Neural cell (in vitro differentiated cells): ENCODE results near the gene SYT13. TPM values are rescaled to one million over a fixed set of nuclear protein-coding genes. Genes with fewer than 3 reads are reported as not detected.

ENCODE experiments used
- H2AFZ ChIP-seq: fragments of 200-600, 300-800 bp; sonication (generic), shearing (Covaris generic); 2 replicates; pipeline ENCODE4 v1.6.0; 2014; ENCODE audit warnings: low read depth, mild to moderate bottlenecking, antibody characterized with exemption, low read length, moderate library complexity
- H3F3A ChIP-seq: fragments of 200-600 bp; shearing (Covaris generic); 2 replicates; pipeline ENCODE4 v1.6.1; 2016; ENCODE audit warnings: mild to moderate bottlenecking, moderate library complexity, mixed read lengths, antibody characterized with exemption, low read length; ENCODE audit not compliant: insufficient read depth, poor library complexity, severe bottlenecking
- H3K27ac ChIP-seq: fragments of 200-600, 300-800 bp; sonication (generic), shearing (Covaris generic); 2 replicates; pipeline ENCODE4 v1.5.1; 2014; ENCODE audit warnings: mild to moderate bottlenecking, low read length, moderate library complexity
- H3K27me3 ChIP-seq: fragments of 300-800, 200-600 bp; sonication (generic), shearing (Covaris generic); 2 replicates; pipeline ENCODE4 v1.6.0; 2014; ENCODE audit warnings: mild to moderate bottlenecking, low read depth, low read length, moderate library complexity; ENCODE audit not compliant: insufficient read depth
- H3K36me3 ChIP-seq: fragments of 300-800, 200-600 bp; sonication (generic), shearing (Covaris generic); 2 replicates; pipeline ENCODE4 v1.5.1; 2014; ENCODE audit warnings: mild to moderate bottlenecking, antibody characterized with exemption, low read length, moderate library complexity; ENCODE audit not compliant: insufficient read depth
- H3K4me2 ChIP-seq: fragments of 300-800, 200-600 bp; sonication (generic), shearing (Covaris generic); 2 replicates; pipeline ENCODE4 v1.6.0; 2014; ENCODE audit warnings: mild to moderate bottlenecking, low read length
- H3K4me3 ChIP-seq: fragments of 300-800, 200-600 bp; sonication (generic), shearing (Covaris generic); 2 replicates; pipeline ENCODE4 v1.5.1; 2014; ENCODE audit warnings: mild to moderate bottlenecking, low read length, moderate library complexity
- H3K79me2 ChIP-seq: fragments of 200-600 bp; shearing (Covaris generic); replicated peaks from 2 replicates; pipeline ENCODE4 v1.6.0; 2014; ENCODE audit warnings: mild to moderate bottlenecking, low read length, moderate library complexity; ENCODE audit not compliant: insufficient read depth
- H3K9ac ChIP-seq: fragments of 300-800, 200-600 bp; sonication (generic), shearing (Covaris generic); 2 replicates; pipeline ENCODE4 v1.6.1; 2016; ENCODE audit warnings: mild to moderate bottlenecking, low read length, mixed read lengths
- H3K9me2 ChIP-seq: fragments of 200-600 bp; shearing (Covaris generic); 2 replicates; pipeline ENCODE4 v1.6.1; 2016; ENCODE audit warnings: mild to moderate bottlenecking, low read length, mixed read lengths; ENCODE audit not compliant: insufficient read depth
- H3K9me3 ChIP-seq: fragments of 200-600, 300-800 bp; sonication (generic), shearing (Covaris generic); 2 replicates; pipeline ENCODE4 v1.6.1; 2016; ENCODE audit warnings: mild to moderate bottlenecking, mixed run types, low read length, moderate library complexity, mixed read lengths
- H4K20me1 ChIP-seq: fragments of 200-600 bp; shearing (Covaris generic); 2 replicates; pipeline ENCODE4 v1.6.1; 2016; ENCODE audit warnings: mild to moderate bottlenecking, mixed run types; ENCODE audit not compliant: insufficient read depth
- CTCF ChIP-seq: fragments of 450-650 bp; IDR thresholded peaks from 2 replicates; pipeline ENCODE4 v1.5.1; 2014; ENCODE audit warnings: antibody characterized with exemption, mild to moderate bottlenecking, moderate library complexity; ENCODE audit not compliant: poor library complexity, severe bottlenecking
- EP300 ChIP-seq: fragments of 450-650 bp; conservative IDR thresholded peaks from 2 replicates; pipeline ENCODE4 v1.6.1; 2014; ENCODE audit warnings: antibody characterized with exemption, mild to moderate bottlenecking, moderate library complexity; ENCODE audit not compliant: poor library complexity, severe bottlenecking
- EZH2 ChIP-seq: fragments of 200-600, 300-800 bp; shearing (Covaris generic), sonication (generic); IDR thresholded peaks from 2 replicates; pipeline ENCODE4 v1.6.1; 2014; ENCODE audit warnings: antibody characterized with exemption, low read length, borderline replicate concordance, mild to moderate bottlenecking; ENCODE audit not compliant: insufficient read depth, poor library complexity, severe bottlenecking
- MXI1 ChIP-seq: fragments of 450-650 bp; conservative IDR thresholded peaks from 2 replicates; pipeline ENCODE4 v1.6.1; 2014; ENCODE audit warnings: antibody characterized with exemption, mild to moderate bottlenecking; ENCODE audit not compliant: poor library complexity, severe bottlenecking
- POLR2AphosphoS5 ChIP-seq: IDR thresholded peaks from 2 replicates; pipeline ENCODE4 v1.6.1; 2012
- RAD21 ChIP-seq: fragments of 450-650 bp; conservative IDR thresholded peaks from 2 replicates; pipeline ENCODE4 v1.6.1; 2014; ENCODE audit warnings: antibody characterized with exemption, mild to moderate bottlenecking, moderate library complexity
- REST ChIP-seq: IDR thresholded peaks from 2 replicates; pipeline ENCODE4 v1.6.1; 2012; ENCODE audit warnings: borderline replicate concordance
- SMC3 ChIP-seq: fragments of 450-650 bp; conservative IDR thresholded peaks from 2 replicates; pipeline ENCODE4 v1.6.1; 2014; ENCODE audit warnings: antibody characterized with exemption, mild to moderate bottlenecking, moderate library complexity; ENCODE audit not compliant: poor library complexity
- TAF1 ChIP-seq: IDR thresholded peaks from 2 replicates; pipeline ENCODE4 v1.6.1; 2012; ENCODE audit warnings: low read depth
- polyA plus RNA-seq: library from polyadenylated mRNA; depleted of rRNA; stranded (reverse); fragments of >200 nt; gene quantifications from 2 replicates; pipeline ENCODE4 v1.2.3, GENCODE V29; 2014

Gene SYT13
- polyA plus RNA-seq, 1 donor from 2014 or later = 60.8 TPM

GRCh38 chr11:45272701-45273100 is 13.4 kb downstream of the SYT13 start:
- TF ChIP-seq POLR2AphosphoS5 (no peak), EP300 (no peak), EZH2 (no peak), TAF1 (no peak), MXI1 (no peak)
- Histone ChIP-seq H4K20me1 (no peaks in the 10 kb centered on the region), H3K36me3 (no peaks in the 10 kb centered on the region)

DNA sequence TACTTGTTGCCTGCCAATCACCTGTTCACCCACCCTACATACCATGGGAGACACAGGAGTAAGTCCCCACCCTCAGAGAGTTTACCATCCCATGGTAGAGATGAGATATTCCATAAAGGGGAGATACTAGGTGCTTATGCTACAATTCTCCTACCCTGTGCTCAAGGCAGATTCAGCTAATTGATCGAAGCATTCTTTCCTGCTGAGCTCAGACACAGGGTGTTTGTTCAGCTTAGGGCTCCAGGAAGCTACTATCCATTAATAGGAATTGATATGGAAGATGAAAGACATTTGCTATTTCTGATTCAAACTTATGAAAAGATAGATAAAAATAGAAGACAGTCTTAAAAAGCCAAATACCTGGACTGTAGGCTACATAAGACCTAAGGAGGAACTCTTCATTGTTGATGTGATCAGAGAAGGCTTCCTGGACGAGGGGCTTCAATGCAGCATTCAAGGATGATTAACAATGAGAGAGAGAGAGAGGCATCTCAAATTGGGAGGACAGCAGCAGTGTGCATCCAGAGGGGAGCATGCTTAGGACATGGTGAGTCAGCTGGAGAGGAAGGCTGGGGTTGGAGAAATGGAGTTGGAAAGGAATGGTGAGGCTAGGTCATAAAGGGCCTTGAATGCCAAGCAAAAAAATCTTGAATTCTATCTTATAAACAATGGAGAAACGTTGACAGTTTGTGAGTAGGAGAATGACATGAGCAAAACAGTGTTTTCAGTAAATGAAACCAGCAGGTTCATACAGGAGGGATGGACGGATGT is 15.0 kb downstream of the SYT13 start:
- Histone ChIP-seq H3F3A (no peaks in the 10 kb centered on the region), H3K4me2 (no peak overlapping the region), H2AFZ (no peak overlapping the region), H4K20me1 (no peaks in the 10 kb centered on the region), H3K4me3 (no peak overlapping the region), H3K36me3 (no peaks in the 10 kb centered on the region), H3K27me3 (no peaks in the 10 kb centered on the region), H3K27ac (no peak overlapping the region), H3K79me2 (no peaks in the 10 kb centered on the region), H3K9ac (no peak overlapping the region), H3K9me2 (no peaks in the 10 kb centered on the region), H3K9me3 (no peaks in the 10 kb centered on the region)
- TF ChIP-seq SMC3 = no peak
- TF ChIP-seq POLR2AphosphoS5 = no peak
- TF ChIP-seq MXI1 = no peak
- no peak for TF ChIP-seq REST
- no peak for TF ChIP-seq EZH2
- no peak for TF ChIP-seq RAD21
- TF ChIP-seq TAF1 = no peak
- no peak for TF ChIP-seq EP300
- no peak for TF ChIP-seq CTCF

More at GRCh38 chr11:45272701-45273100, 13.4 kb downstream of the SYT13 start:
- H3K27me3 ChIP-seq = no peaks in the 10 kb centered on the region
- no peak overlapping the region for H3K27ac ChIP-seq
- H3K9ac ChIP-seq = no peak overlapping the region
- no peaks in the 10 kb centered on the region for H3K9me2 ChIP-seq
- H2AFZ ChIP-seq = no peak overlapping the region
- no peak overlapping the region for H3K4me2 ChIP-seq
- no peak overlapping the region for H3K4me3 ChIP-seq
- H3K79me2 ChIP-seq = no peaks in the 10 kb centered on the region
- no peaks in the 10 kb centered on the region for H3K9me3 ChIP-seq
- no peaks in the 10 kb centered on the region for H3F3A ChIP-seq
